ENCODE results near the gene MEX3A. TPM values are rescaled to one million over a fixed set of nuclear protein-coding genes. Genes with fewer than 3 reads are reported as not detected.

MEX3A gene
- total and polyA plus RNA-seq, 2 of the 8 experiments (the other 6 are each of a cell fraction or from before 2014, with no cell fraction given): 34.1 to 52.4 TPM

DNA sequence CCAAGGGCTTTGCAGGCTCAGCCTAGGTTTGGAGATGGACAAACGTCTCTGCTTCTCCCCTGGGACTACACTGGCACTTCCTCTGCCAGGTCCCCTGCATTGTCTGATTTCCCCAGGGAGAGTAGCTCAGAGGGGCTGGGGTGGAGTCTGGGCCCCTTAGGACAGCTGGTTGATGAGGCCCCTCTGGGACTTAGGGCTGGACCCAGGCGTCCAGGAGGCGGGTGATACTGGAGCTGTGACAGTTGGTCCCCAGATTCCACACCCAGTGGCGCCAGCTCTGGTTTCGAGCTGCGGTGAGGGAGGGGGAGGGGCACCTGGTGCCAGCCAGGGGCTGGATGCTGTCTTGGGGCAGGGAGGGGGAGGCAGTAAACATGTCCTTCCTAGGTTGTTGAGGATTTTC lies 7.4 kb upstream of the MEX3A start:
- Histone ChIP-seq H3K9me3 (ENCODE audit: insufficient read depth in 2 of 2, low read depth in 1 of 2, low read length in 1 of 2) (no peaks in the 10 kb centered on the region), H2BK120ac (replicated peaks; ENCODE audit: low read depth, low read length) (no peak overlapping the region), H2BK20ac (ENCODE audit: low read length) (no peak overlapping the region), H3K4ac (replicated peaks; ENCODE audit: insufficient read length, low read depth, low read length) (no peak overlapping the region), H4K5ac (ENCODE audit: insufficient read length, low read depth, low read length) (no peak overlapping the region), H3K79me2 (ENCODE audit: control insufficient read depth in 1 of 2, insufficient read depth in 2 of 2, low read length in 2 of 2) (peaks cover 0 to 21% of the 10 kb centered on the region in 2 experiments; a peak in 3 of 4 replicates), H2AK5ac (ENCODE audit: low read depth, low read length) (peak overlapping the region; percentile 19; the same call in 1 of the 2 replicates), H2BK12ac (ENCODE audit: low read depth, low read length) (no peak overlapping the region; the same call in 1 of the 2 replicates), H4K8ac (ENCODE audit: extremely low read depth, insufficient read depth, low read length) (no peak overlapping the region), H3K4me2 (ENCODE audit: insufficient read depth in 1 of 2, low read depth in 2 of 2, low read length in 2 of 2) (no peak overlapping the region), H2AFZ (ENCODE audit: low read length) (no peak overlapping the region), H3K79me1 (ENCODE audit: low read depth, low read length) (peaks cover 2% of the 10 kb centered on the region; the same call in 1 of the 2 replicates), H2BK15ac (ENCODE audit: low read length) (no peak overlapping the region), H3K56ac (replicated peaks; ENCODE audit: insufficient read length, low read depth, low read length) (no peak overlapping the region), H3K36me3 (ENCODE audit: control insufficient read depth in 2 of 4, insufficient read depth in 4 of 4, low read length in 3 of 4) (peaks cover 0 to 4% (median under 1%) of the 10 kb centered on the region in 4 experiments; a peak in 2 of 8 replicates), H2BK5ac (ENCODE audit: low read depth, low read length) (no peak overlapping the region), H3K23me2 (ENCODE audit: low read depth, low read length) (no peaks in the 10 kb centered on the region), H3K18ac (ENCODE audit: extremely low read depth, low read length) (no peak overlapping the region; the same call in none of the 2 replicates), H3K27ac (ENCODE audit: low read depth, low read length) (no peak overlapping the region), H3K14ac (ENCODE audit: insufficient read length) (no peak overlapping the region), H3K27me3 (replicated peaks in 1 of 4; ENCODE audit: control insufficient read depth in 3 of 4, extremely low read depth in 1 of 4, insufficient read depth in 3 of 4, low read length in 3 of 4) (no peaks in the 10 kb centered on the region), H4K91ac (replicated peaks; ENCODE audit: insufficient read length, low read length) (no peak overlapping the region), H3K9ac (replicated peaks in 1 of 4; ENCODE audit: extremely low read depth in 1 of 4, low read depth in 3 of 4, low read length in 3 of 4) (no peak overlapping the region), H3K23ac (ENCODE audit: insufficient read length) (no peak overlapping the region), H3K4me3 (ENCODE audit: extremely low read depth in 1 of 4, insufficient read depth in 2 of 4, low read depth in 3 of 4, low read length in 4 of 4) (no peak overlapping the region), H4K20me1 (replicated peaks in 1 of 2; ENCODE audit: control insufficient read depth in 1 of 2, insufficient read depth in 2 of 2, low read length in 2 of 2) (peaks cover 8 to 14% of the 10 kb centered on the region in 2 experiments), H3K4me1 (replicated peaks in 1 of 4; ENCODE audit: control insufficient read depth in 3 of 4, insufficient read depth in 4 of 4, low read length in 3 of 4) (peaks cover 2 to 10% (median 7%) of the 10 kb centered on the region in 4 experiments)
- FAIRE-seq (no peak), DNase-seq (ENCODE audit: low read depth in 1 of 2, low spot score in 2 of 2) (no peak)
- CTCF ChIA-PET (ENCODE audit: partially characterized antibody): interaction anchor here (0.6 to 29.5 kb wide), 13 partner anchors 12 to 136 kb away, joined by 3 to 1994 read pairs (median 4); partner anchors contain the start of genes LMNA and SSR2
- WGBS, 2 experiments (ENCODE audit: extremely low coverage in 1 of 2, insufficient coverage in 1 of 2, insufficient read length in 1 of 2, insufficient replicate concordance in 2 of 2, low coverage in 1 of 2, low lambda C conversion rate in 2 of 2, missing lambda C conversion rate in 1 of 2): 72% methylated on average over 6 of the region's 6 CpGs; no CpG with 5 or more reads in 1 of the 2 experiments
- POLR2A ChIA-PET (ENCODE audit: partially characterized antibody): interaction anchor here (2.4 to 29.6 kb wide), 2 partner anchors 17 to 35 kb away, joined by 7 to 763 read pairs; partner anchors contain the start of gene LMNA
- TF ChIP-seq ATF2 (IDR thresholded peaks at IDR 0.05; ENCODE audit: low read length) (no peak), POU5F1 (IDR thresholded peaks at IDR 0.05; ENCODE audit: low read depth, low read length) (no peak), EGR1 (IDR thresholded peaks at IDR 0.05; ENCODE audit: borderline replicate concordance, low read depth, low read length) (no peak), NRF1 (IDR thresholded peaks at IDR 0.05; ENCODE audit: low read depth, low read length) (no peak), SRF (IDR thresholded peaks at IDR 0.05; ENCODE audit: low read depth, low read length) (no peak), EP300 (IDR thresholded peaks at IDR 0.05; ENCODE audit: borderline replicate concordance in 1 of 2, low read depth in 2 of 2, low read length in 2 of 2) (no peak), SP2 (IDR thresholded peaks at IDR 0.05; ENCODE audit: low read length) (no peak), POLR2A (IDR thresholded peaks at IDR 0.05; ENCODE audit: control extremely low read depth in 1 of 2, low read depth in 2 of 2, low read length in 2 of 2) (no peak), POLR2AphosphoS5 (IDR thresholded peaks at IDR 0.05; ENCODE audit: low read depth, low read length) (no peak), RXRA (IDR thresholded peaks at IDR 0.05; ENCODE audit: insufficient read depth, low read depth, low read length) (no peak), YY1 (IDR thresholded peaks at IDR 0.05; ENCODE audit: low read depth, low read length) (no peak)
- TF ChIP-seq, protein P1, sequence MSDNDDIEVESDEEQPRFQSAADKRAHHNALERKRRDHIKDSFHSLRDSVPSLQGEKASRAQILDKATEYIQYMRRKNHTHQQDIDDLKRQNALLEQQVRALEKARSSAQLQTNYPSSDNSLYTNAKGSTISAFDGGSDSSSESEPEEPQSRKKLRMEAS (IDR thresholded peaks at IDR 0.05): no peak

All from H1 (cell line).